ENCODE data around the gene MTHFD1.

Gene MTHFD1

GRCh38 chr14:64501411-64502171 is 113.4 kb downstream of the MTHFD1 start:
- no peak for TF ChIP-seq CTCF (IDR thresholded peaks at IDR 0.05; ENCODE audit: control insufficient read depth, insufficient read depth, low read depth, low read length, missing control alignments)
- peak; percentile 91 for DNase-seq (ENCODE audit: low read depth)
- peak overlapping the region; percentile 9 for H3K4me3 ChIP-seq (ENCODE audit: control insufficient read depth, low read depth, low read length)

- TF ChIP-seq CTCF (IDR thresholded peaks at IDR 0.05; ENCODE audit: control insufficient read depth, insufficient read depth, low read depth, low read length, missing control alignments): no peak
- peak overlapping the region; percentile 70 for H3K4me3 ChIP-seq (ENCODE audit: control insufficient read depth, low read depth, low read length)
- no peak for DNase-seq (ENCODE audit: low read depth)
Measured at GRCh38 chr14:64502456-64502855, 114.3 kb downstream of the MTHFD1 start.

GRCh38 chr14:64502887-64503433 is 114.8 kb downstream of the MTHFD1 start:
- TF ChIP-seq CTCF (IDR thresholded peaks at IDR 0.05; ENCODE audit: control insufficient read depth, insufficient read depth, low read depth, low read length, missing control alignments): no peak
- H3K4me3 ChIP-seq (ENCODE audit: control insufficient read depth, low read depth, low read length): peak overlapping the region; percentile 70
- no peak for DNase-seq (ENCODE audit: low read depth)

GRCh38 chr14:64503434-64504309 is 115.5 kb downstream of the MTHFD1 start, which contains the start of gene ZBTB25:
TSS of gene ZBTB25 (minus strand) at chr14:64503838. CDS start at chr14:64490533, 13,305 bp downstream.
- DNase-seq (ENCODE audit: low read depth): peak; percentile 73
- TF ChIP-seq CTCF (IDR thresholded peaks at IDR 0.05; ENCODE audit: control insufficient read depth, insufficient read depth, low read depth, low read length, missing control alignments): no peak
- peak within 1 kb of the TSS; percentile 70 for H3K4me3 ChIP-seq (ENCODE audit: control insufficient read depth, low read depth, low read length)

GRCh38 chr14:64504310-64504896 is 116.2 kb downstream of the MTHFD1 start, which contains the start of gene ZBTB1:
TSS of gene ZBTB1 (plus strand) at chr14:64504770. CDS start at chr14:64521505, 16,735 bp downstream.
- TF ChIP-seq CTCF (IDR thresholded peaks at IDR 0.05; ENCODE audit: control insufficient read depth, insufficient read depth, low read depth, low read length, missing control alignments): no peak
- peak within 1 kb of the TSS; percentile 70 for H3K4me3 ChIP-seq (ENCODE audit: control insufficient read depth, low read depth, low read length)
- DNase-seq (ENCODE audit: low read depth): peak; percentile 67

Data from AG09309 (cell line).